GM12878 (cell line): Measurements from ENCODE around the gene UBR7. TPM values are rescaled to one million over a fixed set of nuclear protein-coding genes. Genes with fewer than 3 reads are reported as not detected.

Experiments used
- ATAC-seq: fragments of 200-7000 bp; cut with Tn5 transposase; 3 replicates; pipeline ENCODE4 v1.9.1; 2020; ENCODE audit warnings: mild to moderate bottlenecking, moderate library complexity
- BruUV-seq: library from RNA; stranded (reverse); fragments of 400-500 nt; replicated peaks from 2 replicates; lab custom pipeline; 2021; lab: Mats Ljungman, UMichigan
- CTCF ChIA-PET: fragments of 300-600 bp; sonication (Branson Sonifier 250); formaldehyde crosslinking; extraction: SDS; loops from one replicate; lab custom pipeline; 2021; ENCODE audit warnings: inconsistent platforms; lab: Yijun Ruan, JAX
- POLR2A ChIA-PET: fragments of 350-600 bp; formaldehyde crosslinking; extraction: SDS; loops from one replicate; lab custom pipeline; 2021; ENCODE audit warnings: inconsistent platforms; lab: Charles Lee
- RAD21 ChIA-PET: fragments of 300-600 bp; sonication (Branson Sonifier 250); formaldehyde crosslinking; loops from one replicate; lab custom pipeline; 2023; ENCODE audit warnings: antibody characterized with exemption; ENCODE audit not compliant: unreplicated experiment; lab: Charles Lee
- SMC1A ChIA-PET: fragments of 300-600 bp; sonication (Branson Sonifier 250); formaldehyde crosslinking; loops from one replicate; lab custom pipeline; 2023; ENCODE audit not compliant: unreplicated experiment, uncharacterized antibody; lab: Charles Lee
- DNase-seq: peaks from one replicate; pipeline ENCODE4 v3.0.0-alpha.2; 2011; ENCODE audit warnings: low read depth, low spot score
- FAIRE-seq: peaks from 3 replicates; lab custom pipeline; 2011; peaks lifted over from hg19 to GRCh38; lab: Jason Lieb, UNC
- H2AFZ ChIP-seq: 2 replicates; pipeline ENCODE4 v1.6.0; 2011; ENCODE audit warnings: low read depth, low read length, control low read depth; ENCODE audit not compliant: control insufficient read depth
- H3K27ac ChIP-seq: 2 replicates; pipeline ENCODE4 v1.5.1; 2011; ENCODE audit warnings: control low read depth; ENCODE audit not compliant: control insufficient read depth, insufficient read depth
- H3K27me3 ChIP-seq, 2 experiments: replicated peaks in 1 of 2; 2 replicates each; pipeline versions ENCODE4 v1.6.0 to v1.6.1; 2011; ENCODE audit warnings: low read length in 1 of 2; ENCODE audit not compliant: control insufficient read depth in 2 of 2, insufficient read depth in 2 of 2
- H3K36me3 ChIP-seq, 2 experiments: 2 replicates each; pipeline ENCODE4 v1.5.1; 2011; ENCODE audit warnings: low read length in 1 of 2; ENCODE audit not compliant: control insufficient read depth in 2 of 2, insufficient read depth in 2 of 2
- H3K4me1 ChIP-seq: 2 replicates; pipeline ENCODE4 v1.6.1; 2011; ENCODE audit warnings: mild to moderate bottlenecking, low read length, moderate library complexity, mixed read lengths; ENCODE audit not compliant: control insufficient read depth, insufficient read depth
- H3K4me2 ChIP-seq: 2 replicates; pipeline ENCODE4 v1.6.0; 2011; ENCODE audit warnings: control low read depth; ENCODE audit not compliant: control insufficient read depth, insufficient read depth
- H3K4me3 ChIP-seq: fragments of 200-600 bp; sonication (generic); 2 replicates; pipeline ENCODE4 v1.5.1; 2016
- H3K79me2 ChIP-seq: 2 replicates; pipeline ENCODE4 v1.6.0; 2011; ENCODE audit warnings: low read length; ENCODE audit not compliant: control insufficient read depth, insufficient read depth
- H3K9ac ChIP-seq: 2 replicates; pipeline ENCODE4 v1.8.0; 2011; ENCODE audit warnings: low read length, control low read depth, mixed read lengths; ENCODE audit not compliant: control insufficient read depth, insufficient read depth
- H3K9me3 ChIP-seq: replicated peaks from 3 replicates; pipeline ENCODE4 v1.5.1; 2011; ENCODE audit warnings: mild to moderate bottlenecking, low read length; ENCODE audit not compliant: control insufficient read depth, insufficient read depth
- H4K20me1 ChIP-seq: 2 replicates; pipeline ENCODE4 v1.6.0; 2011; ENCODE audit not compliant: control insufficient read depth, insufficient read depth
- ASH2L ChIP-seq: fragments of 300-600, 200-600 bp; sonication (generic); IDR thresholded peaks from 2 replicates; pipeline ENCODE4 v1.6.1; 2017; ENCODE audit warnings: low read depth, mild to moderate bottlenecking, borderline replicate concordance
- CREB1 ChIP-seq: IDR thresholded peaks from 2 replicates; pipeline ENCODE4 v1.6.1; 2012; ENCODE audit warnings: low read depth, mild to moderate bottlenecking, inconsistent platforms
- EZH2 ChIP-seq: IDR thresholded peaks from 2 replicates; pipeline ENCODE4 v1.6.1; 2012; ENCODE audit warnings: low read depth, mild to moderate bottlenecking, control low read depth, inconsistent platforms, low read length, borderline replicate concordance; ENCODE audit not compliant: control insufficient read depth
- FOS ChIP-seq: IDR thresholded peaks from 3 replicates; pipeline ENCODE4 v1.6.1; 2011; ENCODE audit warnings: borderline replicate concordance; ENCODE audit not compliant: insufficient read length; ENCODE audit errors: extremely low read depth
- KAT2A ChIP-seq: conservative IDR thresholded peaks from 2 replicates; pipeline ENCODE4 v1.6.1; 2011; ENCODE audit warnings: low read depth, low read length; ENCODE audit not compliant: control insufficient read depth
- KDM1A ChIP-seq: fragments of 200-600 bp; sonication (generic); IDR thresholded peaks from 2 replicates; pipeline ENCODE4 v1.6.1; 2016; ENCODE audit warnings: borderline replicate concordance
- MTA3 ChIP-seq: IDR thresholded peaks from 2 replicates; pipeline ENCODE4 v1.6.1; 2012; ENCODE audit warnings: low read length, inconsistent platforms, borderline replicate concordance
- NFIC ChIP-seq: IDR thresholded peaks from 2 replicates; pipeline ENCODE4 v1.6.1; 2012; ENCODE audit warnings: low read depth, mild to moderate bottlenecking, inconsistent platforms, low read length, moderate library complexity
- PBX3 ChIP-seq: IDR thresholded peaks from 2 replicates; pipeline ENCODE4 v1.6.1; 2011; ENCODE audit warnings: mild to moderate bottlenecking, low read depth, low read length, moderate library complexity; ENCODE audit not compliant: insufficient replicate concordance
- RAD51 ChIP-seq: fragments of 450-650 bp; IDR thresholded peaks from 2 replicates; pipeline ENCODE4 v1.6.1; 2016; ENCODE audit warnings: moderate library complexity, mild to moderate bottlenecking, inconsistent platforms
- SMC3 ChIP-seq: IDR thresholded peaks from 2 replicates; pipeline ENCODE4 v1.6.1; 2011; ENCODE audit warnings: low read length, improper control_type of control experiment, borderline replicate concordance
- WGBS: methylation state at CpG from one replicate; pipeline ENCODE4 v1.1.6; 2016; ENCODE audit warnings: low lambda C conversion rate; ENCODE audit not compliant: insufficient replicate concordance, insufficient coverage; ENCODE audit errors: missing lambda C conversion rate; 5-methylcytosine and 5-hydroxymethylcytosine counted together
- in situ Hi-C: fragments of 300-500 bp; cut with MboI; formaldehyde crosslinking; loops from 9 replicates; pipeline ENCODE4 v1.14.3; 2018; ENCODE audit warnings: mixed read lengths
- intact Hi-C: fragments of 100-400 bp; cut with micrococcal nuclease; formaldehyde crosslinking; loops from one replicate; pipeline ENCODE4 v1.14.2; 2022; ENCODE audit not compliant: unreplicated experiment
- polyA plus RNA-seq, 11 experiments: library from polyadenylated mRNA; depleted of rRNA in 4 of 11; unstranded in 6 of 11; stranded (reverse) in 5 of 11; fragments of >200 nt; fragmentation: Nextera tagmentation in 4 of 11; fragmentation: Illumina TruSeq in 1 of 11; extraction: Ambion mirVana in 4 of 11; extraction: Trizol in 1 of 11; gene quantifications; 1 replicate in 1 of 11; 2 replicates in 10 of 11; pipeline versions ENCODE4 v1.2.1 to v1.2.3, GENCODE V29; 2011 to 2016; ENCODE audit warnings: inconsistent platforms in 2 of 11, missing spikeins in 2 of 11, low read depth in 1 of 11
- total RNA-seq, 4 experiments: library from RNA; depleted of rRNA in 3 of 4; stranded (reverse); fragments of >200 nt in 3 of 4; fragmentation: Illumina TruSeq in 1 of 4; extraction: Trizol in 1 of 4; gene quantifications; 2 replicates each; pipeline versions ENCODE4 v1.2.1 to v1.2.3, GENCODE V29; 2013 to 2021
- TF ChIP-seq, protein P1 (sequence below): IDR thresholded peaks from 2 replicates; pipeline ENCODE4 v1.6.1; 2012; ENCODE audit warnings: low read depth, low read length, improper control_type of control experiment
- TF ChIP-seq, protein P2 (sequence below): IDR thresholded peaks from 2 replicates; pipeline ENCODE4 v1.6.1; 2011; ENCODE audit warnings: borderline replicate concordance, low read depth, mild to moderate bottlenecking, moderate library complexity, mixed read lengths, low read length; ENCODE audit not compliant: insufficient read depth; ENCODE audit errors: extremely low read length
- TF ChIP-seq, protein P3 (sequence below): fragments of 450-650 bp; IDR thresholded peaks from 2 replicates; pipeline ENCODE4 v1.6.1; 2018; ENCODE audit warnings: borderline replicate concordance, mild to moderate bottlenecking; ENCODE audit not compliant: partially characterized antibody

UBR7 gene
- total and polyA plus RNA-seq, 10 of the 15 experiments (the other 5 are each of a cell fraction or from before 2014, with no cell fraction given), result 14.3 to 85.6 (median 49.9) TPM

GRCh38 chr14:93230539-93230938 lies 23.5 kb downstream of the UBR7 start:
- intact Hi-C loops (no loop called here), in situ Hi-C loops (loop anchor here (25.0 kb wide), 1 partner anchor 307 kb away; no protein-coding TSS in a partner anchor)
- ATAC-seq (no peak), DNase-seq (no peak), FAIRE-seq (no peak)
- H3K9me3 ChIP-seq, result no peaks in the 10 kb centered on the region
- H3K27ac ChIP-seq, result no peak overlapping the region
- H3K9ac ChIP-seq, result no peak overlapping the region
- 87% methylated on average over 16 of the region's 16 CpGs for WGBS
- BruUV-seq, result no TSS peak
- H3K4me3 ChIP-seq, result no peak overlapping the region
- H3K36me3 ChIP-seq, result peaks cover 4 to 8% of the 10 kb centered on the region in 2 experiments; a peak in 2 of 4 replicates
- SMC1A ChIA-PET, result interaction anchor here (1.0 to 1.2 kb wide), 2 partner anchors 246 to 388 kb away, joined by 3 read pairs; no protein-coding TSS in a partner anchor
- no peak overlapping the region for H2AFZ ChIP-seq
- no peak overlapping the region for H3K4me2 ChIP-seq
- POLR2A ChIA-PET, result no interaction called here
- H3K27me3 ChIP-seq, result no peaks in the 10 kb centered on the region
- TF ChIP-seq, protein P1, sequence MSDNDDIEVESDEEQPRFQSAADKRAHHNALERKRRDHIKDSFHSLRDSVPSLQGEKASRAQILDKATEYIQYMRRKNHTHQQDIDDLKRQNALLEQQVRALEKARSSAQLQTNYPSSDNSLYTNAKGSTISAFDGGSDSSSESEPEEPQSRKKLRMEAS, result no peak
- TF ChIP-seq RAD51 (no peak), KDM1A (no peak), ASH2L (no peak), CREB1 (no peak), SMC3 (no peak), KAT2A (no peak), FOS (no peak), EZH2 (no peak), MTA3 (no peak), PBX3 (no peak), NFIC (no peak)
- TF ChIP-seq, protein P2, sequence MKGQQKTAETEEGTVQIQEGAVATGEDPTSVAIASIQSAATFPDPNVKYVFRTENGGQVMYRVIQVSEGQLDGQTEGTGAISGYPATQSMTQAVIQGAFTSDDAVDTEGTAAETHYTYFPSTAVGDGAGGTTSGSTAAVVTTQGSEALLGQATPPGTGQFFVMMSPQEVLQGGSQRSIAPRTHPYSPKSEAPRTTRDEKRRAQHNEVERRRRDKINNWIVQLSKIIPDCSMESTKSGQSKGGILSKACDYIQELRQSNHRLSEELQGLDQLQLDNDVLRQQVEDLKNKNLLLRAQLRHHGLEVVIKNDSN, result no peak
- TF ChIP-seq, protein P3, sequence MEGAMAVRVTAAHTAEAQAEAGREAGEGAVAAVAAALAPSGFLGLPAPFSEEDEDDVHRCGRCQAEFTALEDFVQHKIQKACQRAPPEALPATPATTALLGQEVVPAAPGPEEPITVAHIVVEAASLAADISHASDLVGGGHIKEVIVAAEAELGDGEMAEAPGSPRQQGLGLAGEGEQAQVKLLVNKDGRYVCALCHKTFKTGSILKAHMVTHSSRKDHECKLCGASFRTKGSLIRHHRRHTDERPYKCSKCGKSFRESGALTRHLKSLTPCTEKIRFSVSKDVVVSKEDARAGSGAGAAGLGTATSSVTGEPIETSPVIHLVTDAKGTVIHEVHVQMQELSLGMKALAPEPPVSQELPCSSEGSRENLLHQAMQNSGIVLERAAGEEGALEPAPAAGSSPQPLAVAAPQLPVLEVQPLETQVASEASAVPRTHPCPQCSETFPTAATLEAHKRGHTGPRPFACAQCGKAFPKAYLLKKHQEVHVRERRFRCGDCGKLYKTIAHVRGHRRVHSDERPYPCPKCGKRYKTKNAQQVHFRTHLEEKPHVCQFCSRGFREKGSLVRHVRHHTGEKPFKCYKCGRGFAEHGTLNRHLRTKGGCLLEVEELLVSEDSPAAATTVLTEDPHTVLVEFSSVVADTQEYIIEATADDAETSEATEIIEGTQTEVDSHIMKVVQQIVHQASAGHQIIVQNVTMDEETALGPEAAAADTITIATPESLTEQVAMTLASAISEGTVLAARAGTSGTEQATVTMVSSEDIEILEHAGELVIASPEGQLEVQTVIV, result no peak
- H3K79me2 ChIP-seq, result no peaks in the 10 kb centered on the region
- CTCF ChIA-PET, result interaction anchor here (1.1 to 2.3 kb wide), 3 partner anchors 12 to 388 kb away, joined by 3 to 6 read pairs (median 4); no protein-coding TSS in a partner anchor
- RAD21 ChIA-PET, result no interaction called here
- H3K4me1 ChIP-seq, result no peaks in the 10 kb centered on the region; the same call in 1 of the 2 replicates
- H4K20me1 ChIP-seq, result no peaks in the 10 kb centered on the region
